A673 (cell line): ENCODE measurements around the gene RNF222.

Source experiments
- EZH2 ChIP-seq: fragments of 200-600 bp; sonication (generic); IDR thresholded peaks from 2 replicates; pipeline ENCODE4 v1.6.1; 2017; ENCODE audit warnings: borderline replicate concordance, low read depth, mild to moderate bottlenecking, mixed read lengths, antibody characterized with exemption, low read length; ENCODE audit not compliant: poor library complexity, severe bottlenecking
- TF ChIP-seq, protein P1 (sequence below): fragments of 300-800, 200-600 bp; sonication (generic); conservative IDR thresholded peaks from 2 replicates; pipeline ENCODE4 v1.5.1; 2017; ENCODE audit warnings: low read depth, mild to moderate bottlenecking, antibody characterized with exemption, low read length, moderate library complexity, mixed read lengths

DNA sequence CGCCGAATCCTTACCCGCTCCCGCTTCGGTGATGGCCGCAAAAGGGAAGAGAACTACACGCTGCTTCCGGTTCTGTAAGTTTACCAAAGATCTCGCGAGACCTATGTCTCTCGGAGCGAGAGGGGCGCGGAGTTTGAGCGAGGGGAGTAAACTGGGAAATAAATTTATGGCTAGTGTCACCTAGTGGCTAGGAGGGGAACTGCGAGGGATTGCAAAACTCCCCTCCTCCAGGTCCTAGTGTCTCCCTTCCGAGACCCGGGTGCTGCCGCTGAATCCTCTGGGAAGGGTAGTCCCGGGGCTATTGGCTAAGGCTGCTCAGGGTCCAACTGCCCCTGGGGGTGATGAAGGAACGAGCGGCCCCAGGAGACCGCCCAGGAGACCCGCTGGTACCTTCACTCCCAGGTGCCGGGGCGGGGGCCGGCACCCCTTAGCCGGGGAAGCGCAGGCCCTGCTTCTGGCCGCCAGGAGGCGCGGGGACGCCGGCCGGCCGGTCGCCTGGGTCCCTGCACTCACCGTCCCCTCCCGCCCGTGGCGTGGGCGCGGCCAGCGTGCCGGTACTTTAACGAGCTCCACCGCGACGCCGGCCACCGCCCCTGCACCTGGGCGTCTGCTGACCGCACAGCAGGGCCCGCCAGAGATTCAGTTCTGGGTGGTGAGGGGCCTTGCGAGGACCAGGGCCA is 14.3 kb downstream of the RNF222 start, which contains the start of gene RPL26:
- TF ChIP-seq, protein P1, sequence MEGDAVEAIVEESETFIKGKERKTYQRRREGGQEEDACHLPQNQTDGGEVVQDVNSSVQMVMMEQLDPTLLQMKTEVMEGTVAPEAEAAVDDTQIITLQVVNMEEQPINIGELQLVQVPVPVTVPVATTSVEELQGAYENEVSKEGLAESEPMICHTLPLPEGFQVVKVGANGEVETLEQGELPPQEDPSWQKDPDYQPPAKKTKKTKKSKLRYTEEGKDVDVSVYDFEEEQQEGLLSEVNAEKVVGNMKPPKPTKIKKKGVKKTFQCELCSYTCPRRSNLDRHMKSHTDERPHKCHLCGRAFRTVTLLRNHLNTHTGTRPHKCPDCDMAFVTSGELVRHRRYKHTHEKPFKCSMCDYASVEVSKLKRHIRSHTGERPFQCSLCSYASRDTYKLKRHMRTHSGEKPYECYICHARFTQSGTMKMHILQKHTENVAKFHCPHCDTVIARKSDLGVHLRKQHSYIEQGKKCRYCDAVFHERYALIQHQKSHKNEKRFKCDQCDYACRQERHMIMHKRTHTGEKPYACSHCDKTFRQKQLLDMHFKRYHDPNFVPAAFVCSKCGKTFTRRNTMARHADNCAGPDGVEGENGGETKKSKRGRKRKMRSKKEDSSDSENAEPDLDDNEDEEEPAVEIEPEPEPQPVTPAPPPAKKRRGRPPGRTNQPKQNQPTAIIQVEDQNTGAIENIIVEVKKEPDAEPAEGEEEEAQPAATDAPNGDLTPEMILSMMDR, result peak; percentile 97
- no peak for TF ChIP-seq EZH2
